HEK293 (cell line): ENCODE measurements around the gene APBB2.

Source experiments
- BCL6B ChIP-seq: fragments of 450-650 bp; formaldehyde crosslinking; IDR thresholded peaks from 2 replicates; pipeline ENCODE4 v1.5.1; 2017; ENCODE audit warnings: missing biosample characterization, missing genetic modification characterization
- KLF8 ChIP-seq: fragments of 450-650 bp; formaldehyde crosslinking; IDR thresholded peaks from 2 replicates; pipeline ENCODE4 v1.5.1; 2016; ENCODE audit warnings: missing biosample characterization, missing genetic modification characterization
- KLF9 ChIP-seq: fragments of 450-650 bp; formaldehyde crosslinking; IDR thresholded peaks from 2 replicates; pipeline ENCODE4 v1.5.1; 2016; ENCODE audit warnings: missing biosample characterization, missing genetic modification characterization, low read depth
- MYNN ChIP-seq: fragments of 450-650 bp; formaldehyde crosslinking; IDR thresholded peaks from 2 replicates; pipeline ENCODE4 v1.5.1; 2016; ENCODE audit warnings: missing biosample characterization, missing genetic modification characterization, borderline replicate concordance
- PRDM6 ChIP-seq: fragments of 450-650 bp; formaldehyde crosslinking; IDR thresholded peaks from 2 replicates; pipeline ENCODE4 v1.5.1; 2017; ENCODE audit warnings: missing biosample characterization, missing genetic modification characterization
- ZNF10 ChIP-seq: fragments of 450-650 bp; formaldehyde crosslinking; IDR thresholded peaks from 2 replicates; pipeline ENCODE4 v1.5.1; 2017; ENCODE audit warnings: missing biosample characterization, missing genetic modification characterization
- ZNF121 ChIP-seq: fragments of 450-650 bp; formaldehyde crosslinking; IDR thresholded peaks from 2 replicates; pipeline ENCODE4 v1.5.1; 2016; ENCODE audit warnings: missing biosample characterization, missing genetic modification characterization
- ZNF18 ChIP-seq: fragments of 450-650 bp; formaldehyde crosslinking; IDR thresholded peaks from 2 replicates; pipeline ENCODE4 v1.5.1; 2016; ENCODE audit warnings: missing biosample characterization, missing genetic modification characterization
- ZNF280D ChIP-seq: fragments of 450-650 bp; formaldehyde crosslinking; IDR thresholded peaks from 2 replicates; pipeline ENCODE4 v1.5.1; 2016; ENCODE audit warnings: missing biosample characterization, missing genetic modification characterization
- ZNF341 ChIP-seq: fragments of 450-650 bp; formaldehyde crosslinking; IDR thresholded peaks from 2 replicates; pipeline ENCODE4; 2016; ENCODE audit warnings: low read depth, missing biosample characterization, missing genetic modification characterization
- ZNF354C ChIP-seq: fragments of 450-650 bp; formaldehyde crosslinking; IDR thresholded peaks from 2 replicates; pipeline ENCODE4 v1.5.1; 2016; ENCODE audit warnings: missing biosample characterization, missing genetic modification characterization, low read depth, borderline replicate concordance
- ZNF366 ChIP-seq: fragments of 450-650 bp; formaldehyde crosslinking; conservative IDR thresholded peaks from 2 replicates; pipeline ENCODE4 v1.5.1; 2016; ENCODE audit warnings: missing biosample characterization, missing genetic modification characterization
- ZNF37A ChIP-seq: fragments of 450-650 bp; IDR thresholded peaks from 2 replicates; pipeline ENCODE4 v1.5.1; 2018; ENCODE audit warnings: missing biosample characterization, missing genetic modification characterization
- ZNF394 ChIP-seq: fragments of 450-650 bp; formaldehyde crosslinking; IDR thresholded peaks from 2 replicates; pipeline ENCODE4 v1.5.1; 2016; ENCODE audit warnings: missing biosample characterization, missing genetic modification characterization, mild to moderate bottlenecking, moderate library complexity, borderline replicate concordance
- ZNF404 ChIP-seq: fragments of 450-650 bp; formaldehyde crosslinking; IDR thresholded peaks from 2 replicates; pipeline ENCODE4 v1.5.1; 2017; ENCODE audit warnings: missing biosample characterization, missing genetic modification characterization
- ZNF423 ChIP-seq: fragments of 450-650 bp; formaldehyde crosslinking; IDR thresholded peaks from 2 replicates; pipeline ENCODE4 v1.5.1; 2016; ENCODE audit warnings: missing biosample characterization, missing genetic modification characterization
- ZNF449 ChIP-seq: fragments of 450-650 bp; formaldehyde crosslinking; IDR thresholded peaks from 2 replicates; pipeline ENCODE4 v1.5.1; 2017; ENCODE audit warnings: missing biosample characterization, mild to moderate bottlenecking, missing genetic modification characterization, moderate library complexity
- ZNF48 ChIP-seq: fragments of 450-650 bp; formaldehyde crosslinking; IDR thresholded peaks from 2 replicates; pipeline ENCODE4 v1.5.1; 2016; ENCODE audit warnings: missing biosample characterization, missing genetic modification characterization
- ZNF747 ChIP-seq: fragments of 450-650 bp; formaldehyde crosslinking; IDR thresholded peaks from 2 replicates; pipeline ENCODE4 v1.5.1; 2016; ENCODE audit warnings: missing biosample characterization, missing genetic modification characterization
- ZNF791 ChIP-seq: fragments of 450-650 bp; formaldehyde crosslinking; IDR thresholded peaks from 2 replicates; pipeline ENCODE4 v1.5.1; 2016; ENCODE audit warnings: missing biosample characterization, missing genetic modification characterization
- ZNF843 ChIP-seq: fragments of 450-650 bp; formaldehyde crosslinking; IDR thresholded peaks from 2 replicates; pipeline ENCODE4 v1.5.1; 2016; ENCODE audit warnings: missing biosample characterization, missing genetic modification characterization
- TF ChIP-seq, protein P1 (sequence below): fragments of 450-650 bp; IDR thresholded peaks from 2 replicates; pipeline ENCODE4 v1.5.1; 2018; ENCODE audit warnings: missing biosample characterization, mild to moderate bottlenecking, missing genetic modification characterization
- TF ChIP-seq, protein P2 (sequence below): fragments of 450-650 bp; formaldehyde crosslinking; IDR thresholded peaks from 2 replicates; pipeline ENCODE4 v1.5.1; 2016; ENCODE audit warnings: missing biosample characterization, missing genetic modification characterization

APBB2 gene

DNA sequence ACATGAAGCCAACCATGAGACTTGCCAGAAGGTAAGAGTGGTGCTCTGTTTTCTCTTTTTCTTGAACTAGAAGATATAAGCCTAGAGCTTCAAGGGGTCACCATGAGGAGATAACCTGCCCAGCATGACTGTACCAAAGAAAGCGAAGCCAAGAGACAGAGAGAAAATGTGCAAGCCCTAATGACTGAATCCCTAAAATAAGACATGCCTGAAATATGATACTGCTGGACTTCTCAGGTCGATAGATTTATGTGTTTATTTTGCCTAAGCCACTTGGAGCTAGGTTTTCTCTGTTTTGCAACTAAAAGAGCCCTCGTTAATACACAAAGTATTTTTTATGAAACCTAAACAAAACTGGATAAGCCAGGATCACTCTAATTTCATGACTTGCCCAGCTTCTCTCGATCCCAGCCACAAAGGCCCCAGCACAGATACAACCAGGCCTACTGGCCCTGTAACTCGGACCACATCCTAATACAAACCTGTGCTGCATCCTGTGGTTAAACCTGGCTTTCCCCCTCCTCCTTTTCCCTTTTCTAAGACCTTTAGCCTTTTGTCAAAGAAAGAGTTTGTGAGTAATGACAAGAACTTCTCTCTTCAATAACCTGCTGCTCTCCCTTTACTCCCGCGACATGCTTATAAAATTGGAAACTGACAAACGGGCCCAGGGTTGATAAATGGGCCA is 185.8 kb downstream of the APBB2 start (continued):
- TF ChIP-seq ZNF280D (tag by site-specific recombination), result no peak
- no peak for TF ChIP-seq ZNF121
- no peak for TF ChIP-seq ZNF394
- no peak for TF ChIP-seq MYNN (tag by site-specific recombination)
- no peak for TF ChIP-seq ZNF354C (tag by site-specific recombination)
- no peak for TF ChIP-seq ZNF449 (tag by site-specific recombination)
- TF ChIP-seq ZNF366 (tag by site-specific recombination), result peak; percentile 32; the same call in 1 of the 2 replicates
- TF ChIP-seq ZNF37A, result no peak
- TF ChIP-seq ZNF10, result no peak
- TF ChIP-seq ZNF791 (tag by site-specific recombination), result no peak
- 0 out of 2 replicates have a peak, but pooled peaks have one; percentile 20 for TF ChIP-seq KLF8 (tag by site-specific recombination)
- no peak for TF ChIP-seq ZNF423 (tag by site-specific recombination)
- TF ChIP-seq, protein P1, sequence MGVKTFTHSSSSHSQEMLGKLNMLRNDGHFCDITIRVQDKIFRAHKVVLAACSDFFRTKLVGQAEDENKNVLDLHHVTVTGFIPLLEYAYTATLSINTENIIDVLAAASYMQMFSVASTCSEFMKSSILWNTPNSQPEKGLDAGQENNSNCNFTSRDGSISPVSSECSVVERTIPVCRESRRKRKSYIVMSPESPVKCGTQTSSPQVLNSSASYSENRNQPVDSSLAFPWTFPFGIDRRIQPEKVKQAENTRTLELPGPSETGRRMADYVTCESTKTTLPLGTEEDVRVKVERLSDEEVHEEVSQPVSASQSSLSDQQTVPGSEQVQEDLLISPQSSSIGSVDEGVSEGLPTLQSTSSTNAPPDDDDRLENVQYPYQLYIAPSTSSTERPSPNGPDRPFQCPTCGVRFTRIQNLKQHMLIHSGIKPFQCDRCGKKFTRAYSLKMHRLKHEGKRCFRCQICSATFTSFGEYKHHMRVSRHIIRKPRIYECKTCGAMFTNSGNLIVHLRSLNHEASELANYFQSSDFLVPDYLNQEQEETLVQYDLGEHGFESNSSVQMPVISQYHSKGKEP (tag by site-specific recombination), result 0 out of 2 replicates have a peak, but pooled peaks have one; percentile 37
- peak; percentile 31; the same call in 1 of the 2 replicates for TF ChIP-seq BCL6B (tag by site-specific recombination)
- TF ChIP-seq ZNF48 (tag by site-specific recombination), result no peak
- TF ChIP-seq PRDM6 (tag by site-specific recombination), result peak; percentile 99
- no peak; the same call in 1 of the 2 replicates for TF ChIP-seq ZNF341
- TF ChIP-seq ZNF747 (tag by site-specific recombination), result no peak
- TF ChIP-seq ZNF843 (tag by site-specific recombination), result peak; percentile 82
- TF ChIP-seq ZNF404 (tag by site-specific recombination), result no peak
- no peak for TF ChIP-seq KLF9 (tag by site-specific recombination)
- TF ChIP-seq, protein P2, sequence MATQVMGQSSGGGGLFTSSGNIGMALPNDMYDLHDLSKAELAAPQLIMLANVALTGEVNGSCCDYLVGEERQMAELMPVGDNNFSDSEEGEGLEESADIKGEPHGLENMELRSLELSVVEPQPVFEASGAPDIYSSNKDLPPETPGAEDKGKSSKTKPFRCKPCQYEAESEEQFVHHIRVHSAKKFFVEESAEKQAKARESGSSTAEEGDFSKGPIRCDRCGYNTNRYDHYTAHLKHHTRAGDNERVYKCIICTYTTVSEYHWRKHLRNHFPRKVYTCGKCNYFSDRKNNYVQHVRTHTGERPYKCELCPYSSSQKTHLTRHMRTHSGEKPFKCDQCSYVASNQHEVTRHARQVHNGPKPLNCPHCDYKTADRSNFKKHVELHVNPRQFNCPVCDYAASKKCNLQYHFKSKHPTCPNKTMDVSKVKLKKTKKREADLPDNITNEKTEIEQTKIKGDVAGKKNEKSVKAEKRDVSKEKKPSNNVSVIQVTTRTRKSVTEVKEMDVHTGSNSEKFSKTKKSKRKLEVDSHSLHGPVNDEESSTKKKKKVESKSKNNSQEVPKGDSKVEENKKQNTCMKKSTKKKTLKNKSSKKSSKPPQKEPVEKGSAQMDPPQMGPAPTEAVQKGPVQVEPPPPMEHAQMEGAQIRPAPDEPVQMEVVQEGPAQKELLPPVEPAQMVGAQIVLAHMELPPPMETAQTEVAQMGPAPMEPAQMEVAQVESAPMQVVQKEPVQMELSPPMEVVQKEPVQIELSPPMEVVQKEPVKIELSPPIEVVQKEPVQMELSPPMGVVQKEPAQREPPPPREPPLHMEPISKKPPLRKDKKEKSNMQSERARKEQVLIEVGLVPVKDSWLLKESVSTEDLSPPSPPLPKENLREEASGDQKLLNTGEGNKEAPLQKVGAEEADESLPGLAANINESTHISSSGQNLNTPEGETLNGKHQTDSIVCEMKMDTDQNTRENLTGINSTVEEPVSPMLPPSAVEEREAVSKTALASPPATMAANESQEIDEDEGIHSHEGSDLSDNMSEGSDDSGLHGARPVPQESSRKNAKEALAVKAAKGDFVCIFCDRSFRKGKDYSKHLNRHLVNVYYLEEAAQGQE (tag by site-specific recombination), result peak; percentile 68; the same call in 1 of the 2 replicates
- 0 out of 2 replicates have a peak, but pooled peaks have one; percentile 25 for TF ChIP-seq ZNF18 (tag by site-specific recombination)
